ENCODE data around the gene GAS1.

Gene GAS1

GRCh38 chr9:86962692-86963091 is 15.4 kb upstream of the GAS1 start:
- DNase-seq, result no peak

DNA sequence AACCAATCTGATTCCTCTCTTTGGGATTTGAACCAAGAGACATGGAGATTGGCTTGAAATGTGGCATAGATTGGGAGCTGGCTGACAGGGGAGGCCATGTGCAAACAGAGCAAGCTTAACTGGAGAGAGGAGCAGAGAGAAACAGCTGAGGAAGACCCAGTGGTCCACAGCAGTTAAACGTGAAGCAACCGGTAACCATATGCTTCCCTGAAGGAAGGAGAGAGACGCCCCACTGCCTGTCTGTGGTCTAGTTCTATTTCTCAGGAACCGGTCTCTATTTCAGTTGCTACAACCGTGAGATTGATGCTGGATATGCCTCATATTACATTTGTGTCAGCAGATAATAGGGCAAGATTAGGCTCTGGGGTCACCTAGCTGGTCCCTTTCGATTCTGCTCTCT is 13.6 kb upstream of the GAS1 start:
- no peak for DNase-seq

DNA sequence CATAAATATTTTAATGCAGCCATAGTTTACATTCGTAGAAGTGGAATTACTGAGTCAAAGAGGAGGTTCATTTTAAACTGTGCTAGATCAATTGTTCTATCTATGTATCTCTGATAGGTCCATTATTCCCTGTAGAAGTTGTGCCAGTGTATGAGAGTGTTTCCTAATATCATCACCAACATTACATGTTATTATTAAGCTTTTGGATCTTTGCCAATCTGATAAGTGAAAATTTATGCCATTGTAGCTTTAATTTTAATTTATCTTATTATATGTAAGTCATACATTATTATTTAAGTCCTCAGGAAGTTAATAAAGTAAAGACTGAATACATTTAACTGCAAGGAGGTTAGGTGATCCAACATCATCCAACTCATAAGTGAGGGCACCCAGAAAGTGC is 10.9 kb upstream of the GAS1 start:
- DNase-seq, result no peak

DNA sequence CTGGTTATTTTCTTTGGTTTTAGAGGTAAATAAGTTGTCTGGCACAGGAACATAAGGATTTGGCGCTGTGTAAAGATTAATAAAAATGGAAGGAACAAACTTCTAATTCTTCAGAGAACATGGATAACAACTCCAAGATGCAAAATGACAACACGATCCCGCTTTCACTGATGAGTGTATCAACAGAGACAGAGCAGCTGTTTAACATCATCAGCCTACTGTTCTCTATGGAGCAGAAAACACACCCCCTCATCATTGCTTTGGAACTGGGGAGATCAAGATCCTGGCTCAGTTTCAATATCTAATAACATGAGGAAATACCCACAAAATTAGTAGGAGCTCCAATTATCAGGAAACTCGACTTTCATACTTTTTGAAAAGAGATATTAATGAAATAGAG is 8.3 kb upstream of the GAS1 start:
- DNase-seq, result no peak

DNA sequence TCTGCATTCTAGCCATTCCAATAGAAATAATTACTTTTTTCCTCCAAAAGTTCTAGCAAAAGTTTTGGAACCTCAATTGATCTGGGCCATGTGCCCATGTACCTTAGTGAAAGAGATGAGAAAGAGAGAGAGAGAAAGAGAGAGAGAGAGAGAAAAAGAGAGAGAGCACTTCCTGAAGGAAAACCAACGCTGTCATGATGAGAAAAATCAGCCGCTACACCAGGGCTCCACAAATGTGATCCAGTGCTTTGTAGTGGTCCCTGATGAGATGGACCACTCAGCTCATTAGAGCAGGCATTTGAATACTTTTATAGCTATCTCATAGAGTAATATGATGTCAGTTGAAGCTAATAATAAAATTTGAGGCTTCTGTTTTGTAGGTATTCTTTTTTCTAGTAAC is 7.7 kb upstream of the GAS1 start:
- no peak for DNase-seq

GRCh38 chr9:86953181-86953580 is 5.9 kb upstream of the GAS1 start:
- no peak for DNase-seq

DNA sequence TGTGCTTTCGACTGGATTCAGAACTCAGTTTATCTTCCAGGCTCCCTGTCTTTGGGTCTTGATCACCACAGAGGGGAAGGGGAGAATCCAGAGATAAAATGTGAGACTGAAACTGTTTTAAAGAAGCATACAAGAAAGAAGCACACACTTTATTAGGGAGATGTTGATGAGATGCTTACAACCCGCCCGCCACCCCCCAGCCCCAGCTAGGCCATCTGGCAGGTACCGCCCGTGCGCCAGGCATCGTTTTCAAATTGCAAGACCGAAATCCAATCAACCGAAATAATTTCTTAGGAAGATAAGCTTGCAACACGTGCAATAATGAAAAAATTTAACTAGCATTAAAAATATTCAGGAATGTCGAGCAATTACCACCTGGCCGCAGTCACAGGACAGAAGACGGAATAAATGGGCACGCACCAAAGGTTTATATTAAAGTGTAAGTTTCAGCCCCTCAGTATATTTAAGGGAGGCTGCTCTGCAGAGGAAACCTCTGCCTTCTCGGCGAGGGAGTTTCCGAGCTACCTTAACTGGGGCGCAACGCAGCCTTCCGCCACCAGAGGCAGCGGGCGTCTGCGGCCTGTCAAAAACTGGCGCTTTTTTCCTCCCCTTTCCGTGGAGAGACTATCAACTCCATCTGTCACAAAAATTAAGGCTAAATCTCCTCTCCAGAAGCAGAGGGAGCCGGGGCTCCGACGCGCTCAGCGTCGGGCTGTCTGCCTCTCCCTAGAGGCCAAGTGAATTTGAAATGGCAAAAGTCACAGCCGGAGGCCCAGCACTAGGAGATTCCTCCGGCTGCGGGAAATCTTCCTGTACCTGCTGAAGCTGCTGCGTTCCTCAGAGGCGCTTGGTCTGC is 996 bp upstream of the GAS1 start:
- peak; percentile 31 for DNase-seq

- DNase-seq, result peak; percentile 57
Observed at GRCh38 chr9:86946201-86947145, 833 bp downstream of the GAS1 start.

GRCh38 chr9:86945728-86946200 is 1.5 kb downstream of the GAS1 start:
- DNase-seq, result peak; percentile 30

- no peak for DNase-seq
Observed at GRCh38 chr9:86944796-86945727, 2.2 kb downstream of the GAS1 start.

- no peak for DNase-seq
Observed at GRCh38 chr9:86943201-86944113, 3.8 kb downstream of the GAS1 start.

- no peak for DNase-seq
Observed at GRCh38 chr9:86942281-86943200, 4.8 kb downstream of the GAS1 start.

GRCh38 chr9:86941197-86941596 is 6.1 kb downstream of the GAS1 start:
- DNase-seq, result no peak

DNA sequence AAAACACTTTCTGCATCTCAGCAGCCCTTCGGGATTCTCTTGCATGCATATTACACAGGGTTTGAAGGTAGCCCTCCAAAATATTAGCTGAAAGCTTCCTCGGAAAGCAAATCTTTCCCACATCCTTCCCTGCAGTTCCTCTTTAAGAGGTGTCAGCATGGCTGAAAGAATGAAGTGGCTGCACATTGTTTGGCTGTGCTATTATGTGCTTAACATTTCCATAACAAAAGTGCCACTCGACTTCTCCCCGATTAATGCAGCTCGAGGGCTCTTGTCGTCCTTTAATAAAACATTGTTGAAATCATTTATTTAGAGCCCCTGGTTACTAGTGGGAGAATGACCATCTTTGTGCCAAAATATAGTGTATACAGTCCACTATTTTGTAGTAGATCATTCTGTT is 6.5 kb downstream of the GAS1 start:
- no peak for DNase-seq

- DNase-seq, result no peak
Observed at GRCh38 chr9:86939891-86940290, 7.4 kb downstream of the GAS1 start.

- no peak for DNase-seq
Observed at GRCh38 chr9:86939321-86939720, 8.0 kb downstream of the GAS1 start.

DNA sequence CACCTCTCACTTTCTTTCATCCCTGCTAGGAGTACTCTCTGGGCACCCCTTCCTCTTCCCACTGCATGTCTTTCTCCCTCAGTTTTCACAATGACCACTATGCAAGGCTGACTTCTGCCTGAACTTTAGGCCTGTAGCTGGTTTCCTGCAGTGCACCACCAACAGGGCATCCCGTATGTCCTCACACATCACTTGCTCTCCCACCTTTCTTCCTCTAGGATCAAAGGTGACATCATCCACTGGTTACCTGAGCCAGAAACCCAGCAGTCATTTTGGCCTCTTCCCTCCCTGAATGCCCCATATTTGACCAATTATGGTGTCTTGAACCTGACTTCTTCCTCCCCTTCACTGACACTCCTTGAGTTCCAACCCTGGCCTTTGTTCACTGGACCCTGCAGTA is 8.5 kb downstream of the GAS1 start:
- DNase-seq, result no peak

DNA sequence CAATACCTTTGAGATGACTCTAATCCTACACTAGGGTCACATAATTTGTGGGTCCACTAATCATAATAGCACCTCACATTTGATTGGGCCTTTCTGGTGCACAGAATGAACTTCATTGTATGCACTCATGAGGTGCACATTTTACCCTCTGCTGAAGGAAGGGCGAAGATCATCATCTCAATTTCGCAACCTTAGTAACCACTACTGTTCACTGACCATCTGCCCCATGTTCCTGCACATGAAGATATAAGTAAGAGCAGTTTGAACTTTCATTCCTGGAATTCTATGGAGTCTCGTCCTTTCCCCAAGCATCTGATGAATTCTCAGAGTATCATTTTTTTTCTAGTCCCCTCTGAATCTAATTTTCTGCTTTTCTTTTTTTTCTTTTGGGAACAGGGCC is 21.2 kb downstream of the GAS1 start:
- no peak for DNase-seq

GRCh38 chr9:86925686-86926085 is 21.6 kb downstream of the GAS1 start:
- no peak for DNase-seq

DNA sequence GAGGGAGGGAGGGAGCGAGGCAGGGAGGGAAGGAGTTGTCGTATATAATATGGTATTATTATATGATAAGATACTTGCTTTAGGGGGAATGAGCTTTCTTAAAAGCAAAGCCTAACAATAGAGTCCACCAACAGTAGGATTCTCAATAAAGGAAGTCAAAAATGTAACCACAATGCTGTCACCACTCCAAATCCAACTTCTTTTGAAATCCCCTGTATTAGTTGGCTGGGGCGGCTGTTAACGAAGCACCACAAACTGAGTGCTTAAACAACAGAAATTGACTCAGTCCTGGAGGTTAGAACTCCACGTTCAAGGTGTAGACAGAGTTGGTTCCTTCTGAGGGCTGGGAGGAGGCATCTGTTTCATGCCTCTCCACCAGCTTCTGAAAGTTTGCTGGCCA is 23.1 kb downstream of the GAS1 start:
- DNase-seq, result no peak
